Stimulated activated CD4-positive, alpha-beta T cell treated with anti-CD3 and anti-CD28 coated beads, Interleukin-4, amount 100 ng/mL, for 4 hours (primary cell): ENCODE results near the gene FGFRL1.
A peak's percentile ranks its signal among the peaks of the same experiment; 100 is the strongest.

Experiments
- DNase-seq, 2 experiments: peaks; one replicate each; pipeline ENCODE4 v3.0.0-alpha.2; 2020

FGFRL1 gene

GRCh38 chr4:1009542-1010394 lies 1.7 kb upstream of the FGFRL1 start:
- peak; percentile 60 to 79 for DNase-seq

DNA sequence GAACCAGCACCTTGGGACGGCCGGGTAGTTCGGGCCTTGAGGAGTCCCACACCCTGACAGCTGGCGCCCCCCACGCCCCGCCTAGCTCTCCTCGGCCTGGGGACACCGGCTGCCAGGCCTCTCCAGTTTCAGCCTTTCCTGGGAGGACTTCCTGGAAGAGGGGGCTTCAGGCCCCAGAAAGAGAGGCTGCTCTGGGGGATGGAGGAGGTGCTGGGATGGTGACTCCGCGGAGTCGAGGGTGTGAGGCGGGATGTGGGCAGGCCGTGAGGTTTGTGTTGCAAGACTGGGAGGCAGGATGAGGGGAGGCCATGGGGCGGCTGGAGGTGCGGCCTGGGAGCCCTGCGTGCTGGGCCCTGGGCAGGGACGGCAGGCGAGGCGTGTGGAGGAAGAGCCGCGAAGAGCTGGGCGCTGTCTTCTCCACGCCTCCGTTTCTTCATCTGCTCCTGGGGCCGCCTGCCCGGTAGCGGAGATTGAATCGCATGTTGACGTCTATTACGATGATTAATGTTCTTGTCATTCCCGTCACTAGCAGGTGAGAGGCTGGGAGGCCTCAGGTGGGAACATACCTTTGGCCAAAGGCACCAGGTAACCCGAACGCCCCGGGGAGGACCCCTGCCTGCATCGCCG lies 918 bp upstream of the FGFRL1 start:
- DNase-seq = peak; percentile 49 to 66

DNA sequence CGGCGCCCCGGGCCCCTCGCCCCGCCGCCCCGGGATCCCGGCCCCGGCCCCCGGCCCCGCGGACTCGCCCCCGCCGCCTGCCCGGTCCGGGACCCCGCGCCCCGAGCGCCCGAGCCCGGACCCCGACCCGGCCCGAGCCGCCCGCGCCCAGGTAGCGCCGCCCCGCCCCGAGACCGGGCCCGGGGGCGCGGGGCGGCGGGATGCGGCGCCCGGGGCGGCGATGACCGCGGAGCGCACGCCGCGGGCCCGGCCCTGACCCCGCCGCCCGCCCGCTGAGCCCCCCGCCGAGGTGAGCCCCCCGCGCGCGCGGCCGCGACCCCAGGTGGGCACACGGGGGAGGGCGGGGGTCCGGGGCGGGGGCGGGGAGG lies 224 bp downstream of the FGFRL1 start:
- no peak for DNase-seq

DNA sequence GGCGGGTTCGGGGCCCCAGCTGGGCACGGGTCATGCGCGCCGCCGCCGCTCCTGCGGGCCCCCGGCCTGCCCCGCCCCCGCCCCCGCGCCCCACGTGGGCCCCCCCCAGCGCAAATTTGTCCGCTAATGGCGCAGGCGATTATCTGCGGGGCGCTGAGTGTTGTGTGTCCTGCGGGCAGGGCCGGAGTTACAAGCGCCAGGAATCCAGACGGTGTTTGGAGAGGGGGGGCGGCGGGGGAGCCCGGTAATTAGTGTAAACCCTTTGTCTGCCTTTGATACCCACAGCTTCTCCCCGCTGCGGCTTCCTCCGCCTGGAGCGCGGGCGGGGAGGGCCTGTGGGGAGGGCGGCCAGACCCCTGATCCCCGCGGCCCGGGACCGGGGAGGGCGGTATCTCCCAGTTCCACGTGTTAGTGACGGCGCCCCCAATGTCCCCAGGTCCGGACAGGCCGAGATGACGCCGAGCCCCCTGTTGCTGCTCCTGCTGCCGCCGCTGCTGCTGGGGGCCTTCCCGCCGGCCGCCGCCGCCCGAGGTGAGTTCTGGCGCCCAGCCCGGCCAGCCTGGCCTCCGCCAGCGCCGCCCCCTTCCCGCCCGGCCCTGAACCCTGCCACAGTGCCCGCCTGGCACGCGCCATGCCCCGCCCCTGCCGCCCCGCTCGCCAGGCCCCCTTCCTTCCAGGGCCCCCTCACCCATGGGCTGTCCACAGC lies 761 bp downstream of the FGFRL1 start:
- peak; percentile 24 to 37 for DNase-seq

GRCh38 chr4:1013225-1014073 lies 2.0 kb downstream of the FGFRL1 start:
- no peak for DNase-seq

GRCh38 chr4:1014291-1015167 lies 3.1 kb downstream of the FGFRL1 start:
- no peak for DNase-seq

DNA sequence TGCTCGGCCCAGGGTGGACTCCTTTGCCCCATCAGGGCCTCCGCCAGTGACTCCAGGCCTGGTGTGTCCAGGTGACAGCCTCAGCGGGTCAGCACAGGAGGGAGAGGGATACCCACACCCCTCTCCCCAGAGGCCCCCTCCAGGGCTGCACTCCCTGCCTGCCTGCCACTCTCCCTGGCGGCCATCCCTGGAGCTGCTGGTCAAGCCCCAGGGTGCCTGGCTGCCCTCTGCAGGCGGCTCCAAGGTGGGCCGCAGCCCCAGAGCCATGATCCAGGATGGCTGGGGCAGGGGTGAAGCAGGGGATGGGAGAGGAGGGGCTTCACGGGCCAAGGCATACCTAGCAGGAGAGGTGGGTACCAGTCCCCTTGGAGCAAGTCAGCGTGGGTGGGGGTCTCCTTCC lies 3.8 kb downstream of the FGFRL1 start:
- no peak for DNase-seq

- DNase-seq = no peak
Observed at GRCh38 chr4:1015746-1016145, 4.3 kb downstream of the FGFRL1 start.

DNA sequence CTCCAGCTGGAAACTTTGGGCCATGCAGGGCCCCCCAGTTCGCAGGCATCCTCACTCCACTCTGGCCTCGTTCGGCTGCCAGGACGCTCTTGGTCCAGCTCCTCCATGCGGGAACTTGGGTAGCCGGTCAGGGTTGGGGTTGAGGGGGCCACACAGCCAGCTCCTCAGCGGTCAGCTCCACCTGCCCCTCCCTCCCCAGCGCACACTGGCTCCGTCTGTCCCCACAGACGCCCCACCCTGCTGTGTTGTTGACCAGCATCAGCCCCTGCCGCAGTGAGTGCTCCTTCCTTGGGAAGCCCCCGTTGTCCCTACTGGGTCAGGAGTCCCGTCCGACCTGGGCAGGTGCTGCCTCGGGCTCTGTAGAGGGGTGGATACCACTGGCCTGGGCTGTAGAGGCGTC lies 5.8 kb downstream of the FGFRL1 start:
- DNase-seq = no peak

GRCh38 chr4:1017706-1018105 lies 6.3 kb downstream of the FGFRL1 start:
- DNase-seq = no peak

- no peak for DNase-seq
Observed at GRCh38 chr4:1018147-1019020, 7.0 kb downstream of the FGFRL1 start.

GRCh38 chr4:1019320-1019719 lies 7.9 kb downstream of the FGFRL1 start:
- no peak for DNase-seq

DNA sequence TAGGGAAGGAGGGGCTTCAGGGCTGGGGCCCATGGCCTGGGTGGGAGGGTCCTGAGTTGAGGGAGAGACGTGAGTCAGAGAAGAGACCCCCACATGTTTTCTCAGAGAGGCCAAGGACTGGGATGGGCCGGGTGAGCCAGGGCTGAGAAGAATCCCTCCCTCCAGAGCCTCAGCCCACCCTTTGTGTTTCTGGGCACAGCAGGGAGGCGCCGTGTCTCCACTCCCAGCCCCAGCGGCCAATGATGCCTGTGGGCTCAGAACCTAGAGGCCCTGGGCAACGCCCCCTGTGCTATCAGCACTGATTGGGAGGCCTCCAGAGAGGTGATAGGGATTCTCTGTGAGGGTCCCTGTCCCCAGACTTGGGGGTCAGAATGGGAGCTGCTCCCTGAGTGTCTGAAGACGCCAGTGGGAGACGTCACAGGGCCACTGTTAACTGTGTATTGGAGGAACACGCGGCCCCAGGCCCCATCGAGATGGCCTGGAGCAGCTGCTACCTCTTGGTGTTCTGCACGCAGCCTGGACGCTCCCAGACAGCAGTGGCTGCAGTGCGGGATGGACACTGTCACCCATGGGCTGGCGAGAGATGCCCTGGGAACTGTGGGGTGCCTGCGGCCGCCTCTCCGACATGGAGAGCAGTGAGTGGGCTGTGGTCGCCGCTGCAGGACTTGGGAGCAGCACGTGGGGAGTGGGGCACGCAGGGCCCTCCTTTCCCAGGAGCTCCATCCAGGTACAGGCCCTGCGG lies 8.5 kb downstream of the FGFRL1 start:
- DNase-seq = no peak

GRCh38 chr4:1021386-1022050 lies 10.1 kb downstream of the FGFRL1 start:
- no peak for DNase-seq

DNA sequence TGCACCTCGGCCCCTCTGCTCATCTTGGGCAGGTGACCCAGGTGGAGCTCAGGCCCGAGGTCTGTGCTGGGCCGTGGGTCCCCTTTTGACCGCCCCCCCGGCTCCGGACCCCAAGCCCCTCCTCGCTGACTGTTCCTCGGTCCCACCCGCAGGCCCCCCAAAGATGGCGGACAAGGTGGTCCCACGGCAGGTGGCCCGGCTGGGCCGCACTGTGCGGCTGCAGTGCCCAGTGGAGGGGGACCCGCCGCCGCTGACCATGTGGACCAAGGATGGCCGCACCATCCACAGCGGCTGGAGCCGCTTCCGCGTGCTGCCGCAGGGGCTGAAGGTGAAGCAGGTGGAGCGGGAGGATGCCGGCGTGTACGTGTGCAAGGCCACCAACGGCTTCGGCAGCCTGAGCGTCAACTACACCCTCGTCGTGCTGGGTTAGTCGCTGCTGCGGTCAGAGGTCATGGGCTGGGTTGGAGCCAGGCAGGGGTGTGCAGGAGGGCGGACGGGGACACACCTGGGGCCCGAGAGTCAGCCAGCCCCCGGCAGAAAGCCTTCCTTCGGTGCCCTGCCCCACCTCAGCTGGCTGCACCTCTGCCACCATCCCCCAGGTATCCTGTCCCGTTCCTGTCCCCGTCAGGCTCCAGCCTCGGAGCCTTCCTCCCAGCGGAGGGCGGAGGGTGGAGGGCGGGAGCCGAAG lies 10.8 kb downstream of the FGFRL1 start:
- DNase-seq = no peak

GRCh38 chr4:1022739-1023066 lies 11.3 kb downstream of the FGFRL1 start:
- DNase-seq = no peak

- DNase-seq = no peak
Observed at GRCh38 chr4:1023075-1023640, 11.7 kb downstream of the FGFRL1 start.

- DNase-seq = no peak
Observed at GRCh38 chr4:1023895-1024740, 12.7 kb downstream of the FGFRL1 start.
